ENCODE data around the gene MRPS10.
"Not testable (repeated sequence)": the region's sequence is repeated elsewhere in the genome, so short reads cannot be mapped to it uniquely, and the experiment has no call there.

Gene MRPS10

DNA sequence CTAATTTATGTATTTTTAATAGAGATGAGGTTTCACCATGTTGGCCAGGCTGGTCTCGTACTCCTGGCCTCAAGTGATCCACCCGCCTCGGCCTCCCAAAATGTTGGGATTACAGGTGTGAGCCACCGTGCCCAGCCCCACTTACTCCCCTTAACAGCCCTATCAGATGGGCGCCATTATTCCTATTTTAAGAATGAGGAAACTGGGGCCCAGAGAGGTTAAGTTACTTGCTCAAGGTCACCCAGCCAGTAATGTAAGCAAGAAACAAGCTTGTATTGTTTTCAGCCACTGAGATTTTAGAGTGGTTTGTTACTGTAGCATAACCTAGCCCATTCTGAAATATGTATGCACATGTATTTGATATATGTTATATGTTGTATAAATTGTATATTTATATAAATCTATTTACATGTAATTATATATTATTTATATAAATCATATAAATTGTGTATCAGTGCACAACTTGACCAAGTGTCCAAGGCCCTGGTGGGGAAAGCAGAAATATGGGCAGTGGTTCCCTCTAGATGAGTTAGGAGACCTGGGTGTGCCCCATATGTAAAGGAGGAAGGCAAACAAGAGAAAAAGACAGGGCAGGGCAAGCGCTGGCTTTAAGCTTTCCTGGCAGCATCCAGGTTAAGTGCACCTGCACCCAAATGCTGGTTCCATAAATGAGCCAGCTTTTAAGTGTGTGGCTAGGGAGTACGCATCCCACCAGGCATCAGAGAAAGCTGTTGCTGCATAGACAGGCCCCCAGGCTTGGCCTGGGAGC is 45.7 kb downstream of the MRPS10 start:
- no peak for DNase-seq

DNA sequence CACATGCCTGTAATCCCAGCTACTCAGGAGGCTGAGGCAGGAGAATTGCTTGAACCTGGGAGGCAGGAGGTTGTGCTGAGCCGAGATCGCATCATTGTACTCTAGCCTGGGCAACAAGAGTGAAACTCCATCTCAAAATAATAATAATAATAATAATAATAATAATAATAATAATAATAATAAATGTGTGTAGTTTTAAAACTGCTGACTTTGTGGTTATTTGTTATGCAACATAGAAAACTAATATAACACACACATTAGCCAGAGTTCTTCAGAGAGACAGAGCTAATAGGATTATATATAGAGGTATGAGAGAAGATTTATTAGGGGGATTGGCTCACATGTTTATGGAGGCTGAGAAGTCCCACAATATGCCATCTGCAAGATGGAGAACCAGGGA is 47.9 kb downstream of the MRPS10 start:
- DNase-seq, result not testable (repeated sequence)

DNA sequence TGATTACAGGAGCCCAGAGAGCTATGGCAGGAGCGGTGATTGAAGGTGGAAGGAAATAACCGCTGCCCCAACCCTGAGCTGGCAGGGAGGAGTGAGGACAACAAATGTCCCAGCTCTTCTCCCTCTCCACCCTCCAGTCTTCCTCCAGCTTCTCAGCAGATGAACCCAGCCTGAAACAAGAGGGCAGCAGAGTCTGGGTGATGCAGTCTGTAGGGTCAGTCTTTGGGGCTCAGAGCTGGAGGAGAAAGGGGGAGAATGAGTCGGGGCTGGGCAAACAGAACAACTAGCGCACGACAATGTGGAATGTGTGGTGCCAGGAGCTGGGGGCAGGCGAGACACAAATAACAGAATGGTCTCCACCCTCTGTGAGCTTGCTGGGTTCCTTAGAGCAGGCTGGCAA is 49.0 kb downstream of the MRPS10 start:
- DNase-seq, result no peak

DNA sequence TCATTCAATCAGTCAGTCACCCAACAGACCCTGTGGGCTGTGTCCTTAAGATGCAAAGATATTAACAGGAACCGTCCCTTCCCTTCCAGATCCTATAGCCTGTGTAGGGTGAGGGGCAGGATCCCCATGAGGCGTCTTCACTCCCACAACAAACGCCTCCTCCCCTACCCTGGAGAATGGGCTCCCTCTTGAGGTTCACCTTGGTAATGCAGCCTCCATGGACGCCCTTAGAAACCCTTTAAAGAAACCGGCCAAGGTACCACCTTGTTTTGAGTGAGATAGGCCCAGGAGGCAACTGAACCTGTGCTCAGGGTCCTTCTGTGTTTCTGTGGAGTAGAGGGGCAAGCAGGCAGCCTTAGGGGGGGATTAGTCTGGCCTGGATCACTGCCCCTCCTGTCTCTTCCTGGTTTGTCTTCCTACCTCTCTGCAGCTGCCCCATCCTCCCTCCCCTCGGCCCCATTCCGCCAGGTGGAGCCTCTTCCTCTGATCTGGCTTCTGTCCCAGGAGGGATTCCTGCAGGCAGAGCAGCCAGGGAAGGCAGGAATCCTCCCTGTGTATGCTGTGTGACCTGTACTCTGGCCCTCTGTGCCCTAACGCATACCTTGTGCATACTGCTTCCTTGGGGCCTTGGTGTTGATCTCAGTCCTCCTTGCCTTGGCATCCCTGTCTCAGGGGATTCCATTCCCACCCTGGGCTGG is 51.1 kb downstream of the MRPS10 start:
- peak; percentile 20 to 24 for DNase-seq

DNA sequence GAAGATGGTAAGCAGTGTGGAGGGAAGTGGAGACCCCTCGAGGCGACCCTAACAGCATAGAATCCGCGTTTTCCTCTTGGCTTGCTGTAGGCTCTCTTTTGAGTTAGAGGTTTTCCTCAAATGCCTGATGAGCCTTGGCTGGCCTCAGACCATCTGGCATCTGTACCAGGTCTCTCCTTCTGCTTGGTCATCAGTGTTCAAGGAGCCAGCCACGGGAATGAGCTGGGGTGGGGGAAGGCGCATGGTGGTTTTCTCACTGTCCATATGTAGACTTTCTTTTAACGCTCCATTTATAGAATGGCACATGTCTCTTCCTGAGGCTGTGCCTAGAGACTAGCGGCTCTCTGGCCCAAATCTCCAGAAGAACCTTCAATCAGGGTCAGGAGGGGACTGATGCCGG is 52.6 kb downstream of the MRPS10 start:
- no peak for DNase-seq

DNA sequence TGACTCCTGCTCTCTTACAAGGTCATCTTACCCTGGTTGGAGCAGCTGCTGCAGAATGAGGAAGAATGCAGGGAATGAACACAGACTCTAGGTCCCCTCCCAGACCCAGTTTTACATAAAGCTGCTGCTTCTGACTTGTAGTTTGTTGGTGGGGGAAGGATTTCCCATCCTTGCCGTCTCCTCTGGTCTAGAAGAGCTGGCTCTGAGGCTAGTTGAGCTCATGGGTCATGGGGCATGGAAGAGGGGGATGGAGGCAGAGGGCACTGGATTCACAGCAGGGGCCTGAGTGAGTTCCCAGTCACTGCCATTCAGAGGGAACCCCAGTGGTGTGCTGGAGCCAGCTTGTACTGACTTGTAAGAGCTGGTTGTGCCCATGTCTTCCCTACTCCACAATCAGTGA is 53.7 kb downstream of the MRPS10 start:
- DNase-seq, result no peak

DNA sequence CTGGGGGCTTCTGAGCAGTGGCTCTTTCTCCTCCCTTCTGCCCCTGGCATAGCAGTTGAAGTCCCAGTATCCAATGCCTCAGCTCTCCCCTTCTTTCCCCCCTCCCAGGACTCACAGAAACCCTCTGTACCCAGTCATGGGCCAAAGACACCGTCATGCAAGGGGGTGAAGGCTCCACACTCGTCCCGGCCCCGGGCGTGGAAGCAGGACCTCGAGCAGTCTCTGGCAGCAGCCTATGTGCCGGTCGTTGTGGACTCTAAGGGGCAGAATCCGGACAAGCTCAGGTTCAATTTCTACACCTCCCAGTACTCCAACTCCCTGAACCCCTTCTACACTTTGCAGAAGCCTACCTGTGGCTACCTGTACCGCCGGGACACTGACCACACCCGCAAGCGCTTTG is 54.8 kb downstream of the MRPS10 start:
- DNase-seq, result no peak

DNA sequence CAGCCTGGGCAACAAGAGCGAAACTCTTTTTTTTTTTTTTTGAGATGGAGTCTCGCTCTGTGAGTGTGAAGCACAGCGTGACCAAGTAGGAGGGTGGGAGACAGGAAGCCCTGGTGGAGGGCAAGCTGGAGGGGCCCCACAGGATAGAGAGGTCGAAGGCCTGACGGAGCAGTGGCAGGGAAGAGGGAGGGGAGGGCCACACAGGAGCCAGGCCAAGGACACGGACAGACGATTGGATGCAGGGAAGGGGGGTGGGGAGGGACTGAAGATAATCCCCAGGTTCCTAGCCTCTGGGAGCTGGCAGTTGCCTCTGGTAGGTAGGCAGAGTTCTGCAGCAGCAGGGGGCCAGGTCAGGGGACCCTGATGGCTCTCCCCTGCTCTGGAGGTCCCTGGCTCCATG is 55.3 kb downstream of the MRPS10 start:
- no peak for DNase-seq

DNA sequence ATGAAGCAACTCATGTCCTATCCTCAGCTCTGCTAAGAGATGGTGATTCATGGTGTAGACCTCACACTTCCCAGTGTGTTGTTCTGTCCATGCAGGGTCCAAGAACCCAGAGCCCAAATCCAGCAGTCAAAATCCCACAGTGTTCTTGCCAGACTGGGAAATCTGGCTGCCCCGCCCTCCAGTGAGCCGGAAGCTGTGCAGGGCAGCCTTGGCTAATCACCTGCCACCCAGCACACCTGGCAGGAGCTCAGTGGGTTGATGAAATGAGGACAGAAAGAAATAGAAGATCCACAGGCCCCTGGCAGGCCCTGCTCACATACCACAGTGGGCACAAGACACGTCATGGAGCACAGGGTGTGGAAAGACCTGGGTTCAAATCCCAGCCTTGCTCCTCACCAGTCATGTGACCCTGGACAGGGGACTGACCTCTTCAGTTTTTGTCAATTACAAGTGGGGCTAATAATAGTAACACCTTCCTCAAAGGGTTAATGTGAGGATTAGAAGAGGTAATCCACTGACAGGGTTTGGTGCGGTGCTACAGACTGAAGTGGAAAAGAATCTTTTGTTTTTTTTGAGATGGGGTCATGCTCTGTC is 58.1 kb downstream of the MRPS10 start:
- DNase-seq, result no peak

DNA sequence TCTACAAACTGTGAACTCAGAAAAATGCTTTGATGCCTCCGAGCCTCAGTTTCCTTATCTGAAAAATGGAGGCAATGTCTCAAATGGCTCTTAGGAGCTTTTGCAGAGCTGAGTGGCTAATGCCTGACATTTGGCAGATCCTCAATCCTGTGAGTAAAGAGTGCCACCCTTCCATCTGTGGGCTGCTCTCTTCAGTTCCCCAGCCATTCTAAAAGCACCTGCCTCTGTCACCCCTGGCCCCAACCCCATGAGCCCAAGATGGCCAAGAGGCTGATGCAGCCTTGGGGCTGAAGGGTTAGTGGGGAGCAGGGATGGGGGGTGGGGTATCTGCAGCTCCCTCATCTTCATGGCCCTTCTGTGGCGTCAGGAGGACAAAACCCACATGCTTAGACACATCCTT is 59.0 kb downstream of the MRPS10 start:
- DNase-seq, result no peak

DNA sequence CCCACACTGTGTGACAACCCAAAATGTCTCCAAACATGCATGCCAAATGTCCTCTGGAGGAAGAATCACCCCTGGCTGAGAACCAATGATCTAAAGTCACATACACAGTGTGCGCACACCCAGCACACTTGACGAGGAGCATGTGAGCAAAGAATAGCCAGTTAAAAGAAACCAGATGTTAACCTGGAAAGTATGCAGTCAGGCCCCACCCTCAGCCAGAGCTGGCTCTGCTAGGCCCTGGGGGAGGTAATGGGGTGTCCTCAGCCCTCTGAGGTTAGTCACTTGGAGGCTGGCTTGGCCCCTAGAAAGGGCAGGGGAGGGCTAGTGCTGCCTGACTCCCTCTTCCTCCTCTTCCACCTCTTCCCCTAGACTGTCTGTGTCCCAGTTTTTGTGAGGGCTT is 59.6 kb downstream of the MRPS10 start:
- no peak for DNase-seq
